ENCODE data around the gene KRT77.

Gene KRT77

GRCh38 chr12:52745554-52745953 is 42.2 kb upstream of the KRT77 start:
- CTCF ChIA-PET: interaction anchor here (0.6 to 1.0 kb wide), 2 partner anchors 115 to 163 kb away, joined by 3 to 4 read pairs; no protein-coding TSS in a partner anchor
- Histone ChIP-seq H3K36me3 (ENCODE audit: control insufficient read depth in 2 of 2, insufficient read depth in 1 of 2, low read length in 2 of 2) (no peaks in the 10 kb centered on the region), H3K9me3 (ENCODE audit: control insufficient read depth, insufficient read depth, low read depth, low read length) (no peaks in the 10 kb centered on the region), H3K4me3 (ENCODE audit: low read depth, low read length) (no peak overlapping the region), H3K4me1 (ENCODE audit: control insufficient read depth, insufficient read depth, low read length) (peaks cover 7% of the 10 kb centered on the region; the same call in 1 of the 2 replicates), H3K27ac (ENCODE audit: extremely low read depth, low read depth, low read length) (no peak overlapping the region)
- POLR2A ChIA-PET: no interaction called here
- TF ChIP-seq ZNF48 (tag by site-specific recombination; IDR thresholded peaks at IDR 0.05) (no peak), ZNF580 (tag by site-specific recombination; IDR thresholded peaks at IDR 0.05) (no peak), ZNF223 (tag by site-specific recombination; IDR thresholded peaks at IDR 0.05) (no peak), ZNF335 (tag by site-specific recombination; conservative IDR thresholded peaks at IDR 0.05) (no peak), ZNF341 (tag by site-specific recombination; IDR thresholded peaks at IDR 0.05; ENCODE audit: low read depth) (no peak), SP2 (tag by site-specific recombination; IDR thresholded peaks at IDR 0.05) (no peak), ZNF837 (tag by site-specific recombination; IDR thresholded peaks at IDR 0.05) (no peak), ZNF629 (tag by site-specific recombination; IDR thresholded peaks at IDR 0.05) (no peak), HOXC10 (CRISPR knock-in tag; IDR thresholded peaks at IDR 0.05) (no peak), ZNF169 (tag by site-specific recombination; IDR thresholded peaks at IDR 0.05) (no peak), ZNF112 (tag by site-specific recombination; IDR thresholded peaks at IDR 0.05) (no peak), ZNF18 (tag by site-specific recombination; IDR thresholded peaks at IDR 0.05) (no peak), ZEB2 (tag by site-specific recombination; IDR thresholded peaks at IDR 0.05) (no peak), ZNF549 (tag by site-specific recombination; IDR thresholded peaks at IDR 0.05) (no peak), ZNF292 (tag by site-specific recombination; IDR thresholded peaks at IDR 0.05; ENCODE audit: borderline replicate concordance, low read depth) (no peak), ZNF148 (tag by site-specific recombination; IDR thresholded peaks at IDR 0.05; ENCODE audit: borderline replicate concordance) (no peak), ZNF560 (tag by site-specific recombination; IDR thresholded peaks at IDR 0.05; ENCODE audit: borderline replicate concordance) (no peak)

- TF ChIP-seq HOXA7 (CRISPR knock-in tag; IDR thresholded peaks at IDR 0.05; ENCODE audit: borderline replicate concordance) (no peak), MYNN (tag by site-specific recombination; IDR thresholded peaks at IDR 0.05; ENCODE audit: borderline replicate concordance) (no peak), GFI1B (tag by site-specific recombination; IDR thresholded peaks at IDR 0.05) (no peak), IKZF3 (tag by site-specific recombination; IDR thresholded peaks at IDR 0.05) (no peak), ZNF610 (tag by site-specific recombination; IDR thresholded peaks at IDR 0.05; ENCODE audit: borderline replicate concordance) (no peak), ZNF433 (tag by site-specific recombination; IDR thresholded peaks at IDR 0.05; ENCODE audit: low read depth) (no peak), ZNF701 (tag by site-specific recombination; IDR thresholded peaks at IDR 0.05) (no peak), INSM2 (tag by site-specific recombination; IDR thresholded peaks at IDR 0.05) (no peak), SETDB1 (IDR thresholded peaks at IDR 0.05; ENCODE audit: insufficient read length, low read length) (no peak), MZF1 (tag by site-specific recombination; IDR thresholded peaks at IDR 0.05; ENCODE audit: borderline replicate concordance) (no peak), ZNF791 (tag by site-specific recombination; IDR thresholded peaks at IDR 0.05) (no peak), ZBTB1 (tag by site-specific recombination; IDR thresholded peaks at IDR 0.05) (no peak)
- ChIA-PET POLR2A (no interaction called here), CTCF (interaction anchor here (0.6 to 1.0 kb wide), 2 partner anchors 116 to 162 kb away, joined by 3 to 4 read pairs; no protein-coding TSS in a partner anchor)
- H3K36me3 ChIP-seq (ENCODE audit: control insufficient read depth in 2 of 2, insufficient read depth in 1 of 2, low read length in 2 of 2): no peaks in the 10 kb centered on the region
- 0 out of 2 replicates have a peak, but pooled peaks cover 4% of the 10 kb centered on the region for H3K4me1 ChIP-seq (ENCODE audit: control insufficient read depth, insufficient read depth, low read length)
- H3K4me3 ChIP-seq (ENCODE audit: low read depth, low read length): no peak overlapping the region
- no peaks in the 10 kb centered on the region for H3K9me3 ChIP-seq (ENCODE audit: control insufficient read depth, insufficient read depth, low read depth, low read length)
- H3K27ac ChIP-seq (ENCODE audit: extremely low read depth, low read depth, low read length): no peak overlapping the region
Observed at GRCh38 chr12:52744493-52745156, 41.3 kb upstream of the KRT77 start.

All from HEK293 (cell line).